GM23338 (cell line): Measurements from ENCODE around the gene MPND. TPM values are rescaled to one million over a fixed set of nuclear protein-coding genes. Genes with fewer than 3 reads are reported as not detected.

Experiments used
- ATAC-seq: fragments of 200-7000 bp; cut with Tn5 transposase; 3 replicates; pipeline ENCODE4 v1.9.1; 2020
- DNase-seq: peaks from one replicate; pipeline ENCODE4 v3.0.0-alpha.2; 2015; ENCODE audit warnings: low spot score
- H2AFZ ChIP-seq: fragments of 200-600 bp; sonication (generic); 2 replicates; pipeline ENCODE4 v1.8.0; 2016; ENCODE audit warnings: antibody characterized with exemption, mild to moderate bottlenecking, moderate library complexity
- H3F3A ChIP-seq: fragments of 200-600 bp; sonication (generic); replicated peaks from 2 replicates; pipeline ENCODE4 v1.8.0; 2017; ENCODE audit warnings: antibody characterized with exemption, mixed run types, low read depth
- H3K27ac ChIP-seq: fragments of 200-600 bp; sonication (generic); 2 replicates; pipeline ENCODE4 v1.6.1; 2016; ENCODE audit warnings: low read depth
- H3K27me3 ChIP-seq: fragments of 200-600 bp; sonication (generic); 2 replicates; pipeline ENCODE4 v1.8.0; 2016; ENCODE audit warnings: mild to moderate bottlenecking, mixed run types, moderate library complexity; ENCODE audit not compliant: insufficient read depth
- H3K36me3 ChIP-seq: fragments of 200-600 bp; sonication (generic); 2 replicates; pipeline ENCODE4 v1.8.0; 2016; ENCODE audit warnings: mild to moderate bottlenecking; ENCODE audit not compliant: insufficient read depth
- H3K4me1 ChIP-seq: fragments of 200-600 bp; sonication (generic); 2 replicates; pipeline ENCODE4 v1.8.0; 2016; ENCODE audit warnings: mild to moderate bottlenecking, moderate library complexity; ENCODE audit not compliant: insufficient read depth
- H3K4me2 ChIP-seq: fragments of 200-600 bp; sonication (generic); 2 replicates; pipeline ENCODE4 v1.7.1; 2017; ENCODE audit warnings: mixed run types
- H3K4me3 ChIP-seq: fragments of 200-600 bp; sonication (generic); 2 replicates; pipeline ENCODE4 v1.6.1; 2016; ENCODE audit warnings: mixed run types
- H3K79me2 ChIP-seq: fragments of 200-600 bp; sonication (generic); replicated peaks from 2 replicates; pipeline ENCODE4 v1.8.0; 2017; ENCODE audit warnings: mild to moderate bottlenecking; ENCODE audit not compliant: insufficient read depth
- H3K9me2 ChIP-seq: fragments of 200-600 bp; sonication (generic); 2 replicates; pipeline ENCODE4 v1.8.0; 2017; ENCODE audit not compliant: insufficient read depth
- H4K20me1 ChIP-seq: fragments of 200-600 bp; sonication (generic); replicated peaks from 2 replicates; pipeline ENCODE4 v1.8.0; 2017; ENCODE audit warnings: mild to moderate bottlenecking; ENCODE audit not compliant: insufficient read depth
- H3K27ac Mint-ChIP-seq: 2 replicates; pipeline ENCODE4 v1.8.0; 2020; ENCODE audit warnings: inconsistent platforms, mild to moderate bottlenecking, moderate library complexity, mixed read lengths
- H3K27me3 Mint-ChIP-seq: 3 replicates; pipeline ENCODE4 v1.8.0; 2022; ENCODE audit warnings: low read depth, mild to moderate bottlenecking, moderate library complexity, mixed read lengths, inconsistent platforms; ENCODE audit not compliant: insufficient read depth, poor library complexity
- H3K36me3 Mint-ChIP-seq: 3 replicates; pipeline ENCODE4 v1.8.0; 2021; ENCODE audit warnings: low read depth, mild to moderate bottlenecking, inconsistent platforms, moderate library complexity, mixed read lengths
- H3K4me1 Mint-ChIP-seq: 3 replicates; pipeline ENCODE4 v1.8.0; 2020; ENCODE audit warnings: mild to moderate bottlenecking, inconsistent platforms, mixed read lengths
- H3K4me3 Mint-ChIP-seq: 3 replicates; pipeline ENCODE4 v1.8.0; 2021; ENCODE audit warnings: moderate library complexity, mild to moderate bottlenecking, inconsistent platforms, mixed read lengths
- H3K9me3 Mint-ChIP-seq: 3 replicates; pipeline ENCODE4 v1.8.0; 2020; ENCODE audit warnings: moderate library complexity, mild to moderate bottlenecking, inconsistent platforms, mixed read lengths
- CREB1 ChIP-seq: fragments of 250-450 bp; sonication (Bioruptor Pico); IDR thresholded peaks from 2 replicates; pipeline ENCODE4 v1.5.0; 2020; ENCODE audit warnings: low read depth, mild to moderate bottlenecking, moderate library complexity
- CTCF ChIP-seq, 2 experiments: fragments of 200-600 bp in 1 of 2; sonication (generic) in 1 of 2; conservative IDR thresholded peaks; 2 replicates each; pipeline versions ENCODE4 v1.5.1 to v1.6.1; 2016 to 2017; ENCODE audit warnings: antibody characterized with exemption in 2 of 2, low read depth in 2 of 2, mild to moderate bottlenecking in 2 of 2, moderate library complexity in 1 of 2
- ETS1 ChIP-seq: IDR thresholded peaks from 2 replicates; pipeline ENCODE4 v1.6.1; 2016; ENCODE audit warnings: antibody characterized with exemption
- EZH2 ChIP-seq: fragments of 200-600 bp; sonication (generic); IDR thresholded peaks from one replicate; pipeline ENCODE4 v1.8.0; 2017; ENCODE audit warnings: antibody characterized with exemption, mild to moderate bottlenecking, low read depth; ENCODE audit not compliant: unreplicated experiment
- EZH2phosphoT487 ChIP-seq: fragments of 200-600 bp; sonication (generic); IDR thresholded peaks from one replicate; pipeline ENCODE4 v1.8.1; 2018; ENCODE audit warnings: antibody characterized with exemption; ENCODE audit not compliant: unreplicated experiment
- POLR2AphosphoS5 ChIP-seq: IDR thresholded peaks from 2 replicates; pipeline ENCODE4 v1.6.1; 2016; ENCODE audit warnings: antibody characterized with exemption, low read depth
- REST ChIP-seq: IDR thresholded peaks from one replicate; pipeline ENCODE4 v1.6.1; 2018; ENCODE audit warnings: antibody characterized with exemption; ENCODE audit not compliant: unreplicated experiment
- STAT1 ChIP-seq: IDR thresholded peaks from one replicate; pipeline ENCODE4 v1.6.1; 2016; ENCODE audit warnings: antibody characterized with exemption; ENCODE audit not compliant: unreplicated experiment
- ZNF114 ChIP-seq: fragments of 250-450 bp; sonication (Bioruptor Pico); IDR thresholded peaks from 2 replicates; pipeline ENCODE4 v1.5.0; 2020; ENCODE audit warnings: mild to moderate bottlenecking, moderate library complexity
- ZNF331 ChIP-seq: fragments of 250-450 bp; sonication (Bioruptor Pico); IDR thresholded peaks from 2 replicates; pipeline ENCODE4 v1.5.0; 2020; ENCODE audit warnings: low read depth, mild to moderate bottlenecking, moderate library complexity
- polyA plus RNA-seq: library from polyadenylated mRNA; unstranded; fragments of >200 nt; fragmentation: Nextera tagmentation; extraction: Ambion mirVana; gene quantifications from 2 replicates; pipeline ENCODE4 v1.2.1, GENCODE V29; 2016
- total RNA-seq: library from RNA; depleted of rRNA; stranded (reverse); fragments of >200 nt; shearing (Covaris generic); gene quantifications from 2 replicates; pipeline ENCODE4 v1.2.3, GENCODE V29; 2014

Gene MPND
- total and polyA plus RNA-seq, 2 experiments from 2014 or later = 11.8 to 15.6 TPM

- TF ChIP-seq CTCF (conservative IDR thresholded peaks at IDR 0.05; ENCODE audit: low read depth in 2 of 2) (no peak), CREB1 (CRISPR knock-in tag) (no peak), REST (no peak), ETS1 (no peak), EZH2 (no peak), ZNF331 (CRISPR knock-in tag) (no peak), STAT1 (no peak), ZNF114 (no peak), POLR2AphosphoS5 (no peak), EZH2phosphoT487 (no peak)
Measured at GRCh38 chr19:4369109-4369887, 25.9 kb downstream of the MPND start (continued).

- DNase-seq (peak; percentile 65), ATAC-seq (peak; percentile 73)
- H3K9me3 Mint-ChIP-seq = no peaks in the 10 kb centered on the region
- Histone ChIP-seq H3F3A (0 out of 2 replicates have a peak, but pooled peaks cover 7% of the 10 kb centered on the region), H4K20me1 (peaks cover 11% of the 10 kb centered on the region; the same call in 1 of the 2 replicates), H2AFZ (no peak overlapping the region), H3K9me2 (no peaks in the 10 kb centered on the region), H3K27me3 (no peaks in the 10 kb centered on the region), H3K4me1 (peaks cover 16% of the 10 kb centered on the region), H3K79me2 (peaks cover 39% of the 10 kb centered on the region), H3K27ac (peak overlapping the region; percentile 66; the same call in 1 of the 2 replicates), H3K36me3 (no peaks in the 10 kb centered on the region), H3K4me2 (peak overlapping the region; percentile 55; the same call in 1 of the 2 replicates), H3K4me3 (no peak overlapping the region)
- TF ChIP-seq REST (no peak), CTCF (conservative IDR thresholded peaks at IDR 0.05; ENCODE audit: low read depth in 2 of 2) (peak in 1 of 2 experiments; percentile 74; a peak in 3 of 4 replicates)
- peak overlapping the region; percentile 70; the same call in 1 of the 2 replicates for H3K27ac Mint-ChIP-seq
- H3K4me3 Mint-ChIP-seq = 0 out of 3 replicates have a peak overlapping the region, but pooled peaks have one; percentile 21
- peaks cover 28% of the 10 kb centered on the region for H3K4me1 Mint-ChIP-seq
- peaks cover 26% of the 10 kb centered on the region for H3K27me3 Mint-ChIP-seq
- H3K36me3 Mint-ChIP-seq = no peaks in the 10 kb centered on the region
Measured at GRCh38 chr19:4369888-4370260, 26.5 kb downstream of the MPND start.
